MM.1S (cell line): ENCODE results near the gene AHNAK.

Experiments used
- DNase-seq: peaks from one replicate; pipeline ENCODE4 v3.0.0-alpha.2; 2015
- H2AFZ ChIP-seq: fragments of 300-600 bp; sonication (generic); 2 replicates; pipeline ENCODE4 v1.6.0; 2016; ENCODE audit warnings: antibody characterized with exemption, low read length
- H3F3A ChIP-seq: fragments of 300-600 bp; sonication (generic); 2 replicates; pipeline ENCODE4 v1.6.1; 2016; ENCODE audit warnings: mild to moderate bottlenecking, antibody characterized with exemption, low read length, moderate library complexity, mixed read lengths; ENCODE audit not compliant: insufficient read depth
- H3K27ac ChIP-seq: fragments of 300-600 bp; sonication (generic); 2 replicates; pipeline ENCODE4 v1.5.1; 2016; ENCODE audit warnings: mild to moderate bottlenecking, low read length
- H3K27me3 ChIP-seq: fragments of 300-600 bp; sonication (generic); replicated peaks from 2 replicates; pipeline ENCODE4 v1.6.0; 2016; ENCODE audit warnings: low read length; ENCODE audit not compliant: insufficient read depth
- H3K36me3 ChIP-seq: fragments of 300-600 bp; sonication (generic); replicated peaks from 2 replicates; pipeline ENCODE4 v1.6.1; 2016; ENCODE audit warnings: mild to moderate bottlenecking, low read length, mixed read lengths; ENCODE audit not compliant: insufficient read depth
- H3K4me1 ChIP-seq: fragments of 300-600 bp; sonication (generic); 2 replicates; pipeline ENCODE4 v1.6.1; 2016; ENCODE audit warnings: low read length, mixed read lengths
- H3K4me2 ChIP-seq: fragments of 300-600 bp; sonication (generic); 2 replicates; pipeline ENCODE4 v1.6.0; 2016; ENCODE audit warnings: low read depth, low read length
- H3K4me3 ChIP-seq: fragments of 300-600 bp; sonication (generic); 2 replicates; pipeline ENCODE4 v1.5.1; 2016; ENCODE audit warnings: low read length, mixed read lengths
- H3K79me2 ChIP-seq: fragments of 300-600 bp; sonication (generic); 2 replicates; pipeline ENCODE4 v1.6.1; 2016; ENCODE audit warnings: mixed run types, low read length, mixed read lengths
- H3K9ac ChIP-seq: fragments of 300-600 bp; sonication (generic); 2 replicates; pipeline ENCODE4 v1.6.1; 2016; ENCODE audit warnings: low read length, mixed read lengths
- H3K9me2 ChIP-seq: fragments of 300-600 bp; sonication (generic); replicated peaks from 2 replicates; pipeline ENCODE4 v1.6.1; 2016; ENCODE audit warnings: mild to moderate bottlenecking, low read length, mixed read lengths; ENCODE audit not compliant: insufficient read depth
- H3K9me3 ChIP-seq: fragments of 300-600 bp; sonication (generic); replicated peaks from 2 replicates; pipeline ENCODE4 v1.6.1; 2016; ENCODE audit warnings: mild to moderate bottlenecking, low read length, mixed read lengths; ENCODE audit not compliant: insufficient read depth
- H4K20me1 ChIP-seq: fragments of 300-600 bp; sonication (generic); 2 replicates; pipeline ENCODE4 v1.6.1; 2016; ENCODE audit warnings: mild to moderate bottlenecking, low read length, moderate library complexity, mixed read lengths; ENCODE audit not compliant: insufficient read depth
- EZH2 ChIP-seq: fragments of 300-600 bp; sonication (generic); optimal IDR thresholded peaks from 2 replicates; pipeline ENCODE3; 2017; ENCODE audit warnings: low read depth, mild to moderate bottlenecking, antibody characterized with exemption, low read length, mixed read lengths
- EZH2phosphoT487 ChIP-seq: fragments of 300-600 bp; sonication (generic); IDR thresholded peaks from 2 replicates; pipeline ENCODE4 v1.6.1; 2018; ENCODE audit warnings: antibody characterized with exemption, low read length
- TF ChIP-seq, protein P1 (sequence below): fragments of 300-600 bp; sonication (generic); IDR thresholded peaks from 2 replicates; pipeline ENCODE4 v1.5.1; 2016; ENCODE audit warnings: antibody characterized with exemption, low read length, mixed read lengths

AHNAK gene

GRCh38 chr11:62477927-62478326 lies 68.7 kb downstream of the AHNAK start:
- no peak for DNase-seq
- Histone ChIP-seq H3K79me2 (no peaks in the 10 kb centered on the region), H3K27me3 (no peaks in the 10 kb centered on the region; the same call in 1 of the 2 replicates), H3K4me1 (no peaks in the 10 kb centered on the region), H3K36me3 (no peaks in the 10 kb centered on the region), H3K9me3 (no peaks in the 10 kb centered on the region), H2AFZ (no peak overlapping the region), H4K20me1 (no peaks in the 10 kb centered on the region), H3K9ac (no peak overlapping the region), H3K9me2 (no peaks in the 10 kb centered on the region), H3F3A (no peaks in the 10 kb centered on the region), H3K4me3 (no peak overlapping the region), H3K27ac (no peak overlapping the region), H3K4me2 (no peak overlapping the region)
- TF ChIP-seq EZH2phosphoT487 (no peak), EZH2 (no peak)
- TF ChIP-seq, protein P1, sequence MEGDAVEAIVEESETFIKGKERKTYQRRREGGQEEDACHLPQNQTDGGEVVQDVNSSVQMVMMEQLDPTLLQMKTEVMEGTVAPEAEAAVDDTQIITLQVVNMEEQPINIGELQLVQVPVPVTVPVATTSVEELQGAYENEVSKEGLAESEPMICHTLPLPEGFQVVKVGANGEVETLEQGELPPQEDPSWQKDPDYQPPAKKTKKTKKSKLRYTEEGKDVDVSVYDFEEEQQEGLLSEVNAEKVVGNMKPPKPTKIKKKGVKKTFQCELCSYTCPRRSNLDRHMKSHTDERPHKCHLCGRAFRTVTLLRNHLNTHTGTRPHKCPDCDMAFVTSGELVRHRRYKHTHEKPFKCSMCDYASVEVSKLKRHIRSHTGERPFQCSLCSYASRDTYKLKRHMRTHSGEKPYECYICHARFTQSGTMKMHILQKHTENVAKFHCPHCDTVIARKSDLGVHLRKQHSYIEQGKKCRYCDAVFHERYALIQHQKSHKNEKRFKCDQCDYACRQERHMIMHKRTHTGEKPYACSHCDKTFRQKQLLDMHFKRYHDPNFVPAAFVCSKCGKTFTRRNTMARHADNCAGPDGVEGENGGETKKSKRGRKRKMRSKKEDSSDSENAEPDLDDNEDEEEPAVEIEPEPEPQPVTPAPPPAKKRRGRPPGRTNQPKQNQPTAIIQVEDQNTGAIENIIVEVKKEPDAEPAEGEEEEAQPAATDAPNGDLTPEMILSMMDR = no peak

DNA sequence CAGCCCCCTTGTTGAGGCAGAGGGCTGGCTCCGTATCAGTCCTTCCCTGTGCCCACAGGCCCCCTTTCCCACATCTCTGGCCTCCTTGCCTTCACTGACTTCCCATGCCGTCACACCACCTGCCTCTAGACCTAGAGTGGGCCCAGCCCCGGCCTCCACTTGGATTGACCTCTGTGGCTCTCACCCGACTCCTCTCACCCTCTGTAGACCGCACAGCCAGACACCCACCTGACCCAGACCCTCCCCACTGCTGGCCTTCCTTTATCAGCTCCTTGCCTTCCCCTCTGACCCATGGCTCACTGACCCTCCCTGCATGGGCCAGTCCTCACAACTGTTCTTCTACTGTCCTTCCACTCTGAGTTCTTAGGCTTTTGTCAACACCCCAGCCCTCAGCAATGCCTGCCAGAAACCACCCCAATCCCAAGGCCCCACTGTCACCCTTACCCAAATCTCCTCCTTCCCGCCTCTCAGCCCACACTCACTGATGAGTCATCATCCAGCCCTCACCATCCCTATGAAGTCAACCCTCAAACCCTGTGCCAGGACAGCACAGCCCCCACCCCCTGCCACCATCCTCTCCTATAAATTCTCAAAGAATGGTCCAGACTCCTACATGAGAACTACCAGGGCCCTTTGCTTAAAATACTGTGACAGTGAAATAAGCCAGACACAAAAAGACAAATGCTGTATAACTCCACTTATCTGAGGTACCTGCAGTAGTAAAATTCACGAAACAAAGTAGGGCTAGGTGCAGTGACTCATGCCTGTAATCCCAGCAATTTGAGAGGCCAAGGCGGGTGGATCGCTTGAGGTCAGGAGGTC lies 74.3 kb downstream of the AHNAK start:
- no peak overlapping the region for H3K4me2 ChIP-seq
- no peaks in the 10 kb centered on the region; the same call in 1 of the 2 replicates for H3K27me3 ChIP-seq
- H3K4me3 ChIP-seq = no peak overlapping the region
- no peaks in the 10 kb centered on the region for H4K20me1 ChIP-seq
- no peaks in the 10 kb centered on the region for H3K9me2 ChIP-seq
- no peak overlapping the region for H2AFZ ChIP-seq
- H3K27ac ChIP-seq = no peak overlapping the region
- DNase-seq = no peak
- no peaks in the 10 kb centered on the region for H3K36me3 ChIP-seq
- no peaks in the 10 kb centered on the region for H3K9me3 ChIP-seq
- H3K9ac ChIP-seq = no peak overlapping the region
- no peaks in the 10 kb centered on the region for H3K79me2 ChIP-seq
- no peaks in the 10 kb centered on the region for H3F3A ChIP-seq
- H3K4me1 ChIP-seq = no peaks in the 10 kb centered on the region
- no peak for TF ChIP-seq EZH2
- TF ChIP-seq, protein P1 = no peak
- TF ChIP-seq EZH2phosphoT487 = no peak

GRCh38 chr11:62471603-62472002 lies 75.0 kb downstream of the AHNAK start:
- Histone ChIP-seq H4K20me1 (no peaks in the 10 kb centered on the region), H3K79me2 (no peaks in the 10 kb centered on the region), H3K4me1 (no peaks in the 10 kb centered on the region), H3F3A (no peaks in the 10 kb centered on the region), H3K4me3 (no peak overlapping the region), H3K4me2 (no peak overlapping the region), H3K27ac (no peak overlapping the region), H3K9me3 (no peaks in the 10 kb centered on the region), H3K36me3 (no peaks in the 10 kb centered on the region), H3K9ac (no peak overlapping the region), H3K27me3 (no peaks in the 10 kb centered on the region; the same call in 1 of the 2 replicates), H2AFZ (no peak overlapping the region), H3K9me2 (no peaks in the 10 kb centered on the region)
- TF ChIP-seq EZH2 (no peak), EZH2phosphoT487 (no peak)
- TF ChIP-seq, protein P1 = no peak
- no peak for DNase-seq
